GM03348 (cell line): ENCODE results near the gene IL10RA.

Experiments used
- DNase-seq: peaks from one replicate; pipeline ENCODE4 v3.0.0; 2012; ENCODE audit warnings: low spot score

Gene IL10RA

GRCh38 chr11:117992136-117992535 lies 5.9 kb downstream of the IL10RA start:
- DNase-seq = no peak

DNA sequence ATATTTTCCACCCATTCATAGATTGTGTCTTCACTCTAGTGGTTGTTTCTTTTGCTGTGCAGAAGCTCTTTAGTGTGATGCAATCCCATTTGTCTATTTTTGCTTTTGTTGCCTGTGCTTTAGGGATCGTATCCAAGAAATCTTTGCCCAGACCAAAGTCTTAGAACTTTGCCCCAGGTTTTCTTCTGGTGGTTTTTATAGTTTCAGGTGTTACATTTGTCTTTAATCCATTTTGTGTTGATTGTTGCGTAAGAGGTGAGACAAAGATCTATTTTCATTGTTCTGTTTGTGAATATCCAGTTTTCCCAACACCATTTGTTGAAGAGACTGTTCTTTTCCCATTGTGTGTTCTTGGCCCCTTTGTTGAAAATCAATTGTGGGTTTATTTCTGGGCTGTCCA lies 6.4 kb downstream of the IL10RA start:
- DNase-seq = no peak

- DNase-seq = no peak
Measured at GRCh38 chr11:117993988-117994745, 8.0 kb downstream of the IL10RA start.

DNA sequence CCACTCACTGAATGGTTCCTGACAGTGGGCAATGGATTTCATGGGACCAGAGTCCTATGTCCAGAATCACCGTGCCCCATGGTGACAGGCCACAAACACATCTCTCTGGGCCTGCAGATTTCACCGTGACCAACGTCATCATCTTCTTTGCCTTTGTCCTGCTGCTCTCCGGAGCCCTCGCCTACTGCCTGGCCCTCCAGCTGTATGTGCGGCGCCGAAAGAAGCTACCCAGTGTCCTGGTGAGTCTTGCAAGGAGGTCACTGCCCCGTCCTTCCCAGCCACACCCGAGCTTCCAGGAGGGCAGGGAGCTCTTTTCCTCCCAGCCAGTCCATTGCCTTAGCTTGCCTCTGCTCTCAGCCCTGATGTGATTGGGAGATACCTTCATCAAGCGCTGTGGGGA lies 9.3 kb downstream of the IL10RA start:
- no peak for DNase-seq

- no peak for DNase-seq
Measured at GRCh38 chr11:117996058-117996457, 9.9 kb downstream of the IL10RA start.

DNA sequence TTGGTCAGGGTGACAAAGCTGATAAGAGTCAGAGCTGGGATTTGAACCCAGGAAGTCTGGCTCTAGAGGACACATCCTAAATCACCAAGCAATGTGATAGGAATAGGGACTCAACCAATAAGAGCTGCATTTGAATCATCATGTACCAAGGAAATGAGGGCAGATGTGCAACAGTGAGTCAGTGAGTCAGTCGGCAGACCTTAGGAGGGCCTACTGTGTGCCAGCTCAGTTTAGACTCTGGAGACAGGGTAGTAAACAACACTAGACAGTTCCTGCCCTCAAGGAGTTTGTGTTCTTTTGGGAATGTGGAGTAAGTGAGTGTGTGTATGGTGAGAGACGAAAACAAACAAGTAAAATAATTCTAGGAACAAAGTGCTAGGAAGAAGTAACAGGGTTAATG lies 11.2 kb downstream of the IL10RA start:
- DNase-seq = no peak

DNA sequence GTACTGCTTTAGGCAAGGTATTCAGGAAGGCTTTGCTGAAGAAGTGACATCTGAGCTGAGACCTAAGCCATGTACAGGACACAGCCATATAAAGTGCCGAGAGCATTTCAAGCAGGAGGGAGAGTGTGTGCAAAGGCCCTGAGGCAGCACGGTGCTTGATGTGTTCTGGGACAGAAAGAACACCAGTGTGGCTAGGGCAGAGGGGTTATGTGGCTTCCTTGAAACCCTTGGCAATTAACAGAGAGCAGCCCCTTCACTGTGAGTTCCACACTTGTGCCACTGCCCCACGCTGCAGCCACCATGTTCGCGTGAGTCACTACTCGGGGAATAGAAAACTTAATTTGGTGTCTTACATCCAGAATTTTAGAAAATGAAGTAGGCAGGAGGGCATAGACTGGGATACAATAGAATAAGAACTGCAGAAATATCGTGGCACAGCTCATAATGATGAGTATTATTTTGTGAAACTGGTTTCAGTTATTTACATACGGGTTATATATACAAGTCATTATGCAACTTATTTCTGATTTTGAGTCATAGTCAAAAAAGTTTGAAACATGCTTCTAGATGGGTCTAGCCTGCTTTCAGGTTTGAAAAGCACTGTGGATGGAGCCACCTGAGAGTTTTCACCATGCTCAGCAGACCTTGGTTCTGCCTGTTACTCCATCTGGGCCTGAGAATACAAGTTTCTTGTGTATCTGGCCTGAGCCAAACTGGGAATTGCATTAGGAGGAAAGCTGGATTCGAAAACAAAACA lies 11.8 kb downstream of the IL10RA start:
- DNase-seq = no peak

- no peak for DNase-seq
Measured at GRCh38 chr11:117998664-117999353, 12.6 kb downstream of the IL10RA start.

DNA sequence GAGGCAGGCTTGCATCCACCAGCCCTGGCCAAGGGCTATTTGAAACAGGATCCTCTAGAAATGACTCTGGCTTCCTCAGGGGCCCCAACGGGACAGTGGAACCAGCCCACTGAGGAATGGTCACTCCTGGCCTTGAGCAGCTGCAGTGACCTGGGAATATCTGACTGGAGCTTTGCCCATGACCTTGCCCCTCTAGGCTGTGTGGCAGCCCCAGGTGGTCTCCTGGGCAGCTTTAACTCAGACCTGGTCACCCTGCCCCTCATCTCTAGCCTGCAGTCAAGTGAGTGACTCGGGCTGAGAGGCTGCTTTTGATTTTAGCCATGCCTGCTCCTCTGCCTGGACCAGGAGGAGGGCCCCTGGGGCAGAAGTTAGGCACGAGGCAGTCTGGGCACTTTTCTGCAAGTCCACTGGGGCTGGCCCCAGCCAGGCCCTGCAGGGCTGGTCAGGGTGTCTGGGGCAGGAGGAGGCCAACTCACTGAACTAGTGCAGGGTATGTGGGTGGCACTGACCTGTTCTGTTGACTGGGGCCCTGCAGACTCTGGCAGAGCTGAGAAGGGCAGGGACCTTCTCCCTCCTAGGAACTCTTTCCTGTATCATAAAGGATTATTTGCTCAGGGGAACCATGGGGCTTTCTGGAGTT lies 13.3 kb downstream of the IL10RA start:
- no peak for DNase-seq

DNA sequence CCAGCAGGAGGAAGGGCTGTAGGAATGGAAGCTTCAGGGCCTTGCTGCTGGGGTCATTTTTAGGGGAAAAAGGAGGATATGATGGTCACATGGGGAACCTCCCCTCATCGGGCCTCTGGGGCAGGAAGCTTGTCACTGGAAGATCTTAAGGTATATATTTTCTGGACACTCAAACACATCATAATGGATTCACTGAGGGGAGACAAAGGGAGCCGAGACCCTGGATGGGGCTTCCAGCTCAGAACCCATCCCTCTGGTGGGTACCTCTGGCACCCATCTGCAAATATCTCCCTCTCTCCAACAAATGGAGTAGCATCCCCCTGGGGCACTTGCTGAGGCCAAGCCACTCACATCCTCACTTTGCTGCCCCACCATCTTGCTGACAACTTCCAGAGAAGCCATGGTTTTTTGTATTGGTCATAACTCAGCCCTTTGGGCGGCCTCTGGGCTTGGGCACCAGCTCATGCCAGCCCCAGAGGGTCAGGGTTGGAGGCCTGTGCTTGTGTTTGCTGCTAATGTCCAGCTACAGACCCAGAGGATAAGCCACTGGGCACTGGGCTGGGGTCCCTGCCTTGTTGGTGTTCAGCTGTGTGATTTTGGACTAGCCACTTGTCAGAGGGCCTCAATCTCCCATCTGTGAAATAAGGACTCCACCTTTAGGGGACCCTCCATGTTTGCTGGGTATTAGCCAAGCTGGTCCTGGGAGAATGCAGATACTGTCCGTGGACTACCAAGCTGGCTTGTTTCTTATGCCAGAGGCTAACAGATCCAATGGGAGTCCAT lies 14.1 kb downstream of the IL10RA start:
- DNase-seq = no peak

DNA sequence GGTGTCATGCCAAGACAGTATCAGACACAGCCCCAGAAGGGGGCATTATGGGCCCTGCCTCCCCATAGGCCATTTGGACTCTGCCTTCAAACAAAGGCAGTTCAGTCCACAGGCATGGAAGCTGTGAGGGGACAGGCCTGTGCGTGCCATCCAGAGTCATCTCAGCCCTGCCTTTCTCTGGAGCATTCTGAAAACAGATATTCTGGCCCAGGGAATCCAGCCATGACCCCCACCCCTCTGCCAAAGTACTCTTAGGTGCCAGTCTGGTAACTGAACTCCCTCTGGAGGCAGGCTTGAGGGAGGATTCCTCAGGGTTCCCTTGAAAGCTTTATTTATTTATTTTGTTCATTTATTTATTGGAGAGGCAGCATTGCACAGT lies 14.6 kb downstream of the IL10RA start:
- DNase-seq = no peak

GRCh38 chr11:118001494-118001971 lies 15.3 kb downstream of the IL10RA start:
- DNase-seq = no peak

DNA sequence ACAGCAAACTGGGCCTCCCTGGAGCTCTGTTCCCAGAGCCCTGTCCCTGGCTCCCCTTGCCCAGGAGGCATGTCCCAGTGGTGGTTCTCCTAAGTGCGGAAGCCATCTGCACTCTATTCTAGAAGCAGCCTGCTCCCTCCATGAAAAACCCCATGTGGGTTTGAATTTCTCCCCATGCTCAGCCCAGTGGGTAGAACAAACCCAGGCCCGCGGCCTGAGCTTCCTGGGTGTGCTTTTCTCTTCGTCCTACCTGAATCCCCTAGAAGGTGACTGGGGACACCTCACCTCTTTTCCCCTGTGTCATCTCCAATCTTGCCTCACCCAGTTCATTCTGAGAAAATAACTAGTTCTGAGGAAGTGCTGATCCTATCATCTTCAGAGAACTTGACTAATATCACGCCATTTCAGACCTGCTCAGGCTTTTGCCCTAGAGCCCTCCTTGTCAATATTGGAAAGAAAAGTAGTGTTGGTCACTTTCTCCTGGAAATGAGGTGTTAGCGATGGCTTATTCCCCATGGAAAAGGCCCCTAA lies 15.9 kb downstream of the IL10RA start:
- DNase-seq = no peak

DNA sequence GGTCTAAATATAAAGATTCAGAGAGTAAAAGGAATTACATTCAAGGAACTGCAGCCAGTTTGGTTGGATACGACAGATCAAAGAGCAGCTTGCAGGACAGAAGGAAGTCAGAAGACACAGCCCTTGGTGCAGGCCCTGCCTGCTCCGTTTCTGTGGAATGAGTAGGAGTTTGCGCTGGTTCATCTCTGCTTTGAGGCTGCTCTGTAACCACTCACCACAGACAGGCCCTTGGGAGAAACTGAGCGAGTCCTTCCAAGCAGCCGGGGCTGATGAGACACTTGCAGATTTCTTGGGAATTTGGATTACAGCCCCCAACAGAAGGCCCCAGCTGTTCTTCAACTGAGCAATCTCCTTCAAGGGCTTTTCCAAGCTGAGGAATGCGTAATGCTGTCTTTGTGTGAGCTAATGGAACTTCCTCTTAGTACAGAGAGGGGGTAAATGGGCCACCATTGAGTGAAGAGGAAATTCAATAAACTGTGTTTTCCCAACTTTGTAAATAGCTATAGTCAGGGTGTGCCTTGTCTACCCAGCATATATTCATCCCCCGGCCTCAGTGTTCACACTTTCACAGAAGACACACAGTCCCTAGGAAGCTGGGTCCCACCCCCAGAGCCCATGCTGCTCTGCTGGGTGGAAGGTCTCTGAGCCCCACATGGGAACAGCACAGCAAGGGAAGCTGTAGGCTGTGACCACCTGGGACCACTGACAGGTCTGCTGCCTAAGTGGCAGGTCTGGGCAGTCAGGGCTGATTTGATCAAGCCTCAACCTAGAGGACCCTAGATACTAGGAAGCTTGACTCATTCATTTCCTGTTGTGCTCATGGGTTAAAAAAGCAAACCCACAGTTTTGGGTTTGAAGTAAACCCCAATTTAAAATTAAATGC lies 16.6 kb downstream of the IL10RA start:
- no peak for DNase-seq

GRCh38 chr11:118003456-118003855 lies 17.3 kb downstream of the IL10RA start:
- no peak for DNase-seq

GRCh38 chr11:118004543-118005223 lies 18.5 kb downstream of the IL10RA start:
- no peak for DNase-seq

- DNase-seq = no peak
Measured at GRCh38 chr11:118005224-118006152, 19.3 kb downstream of the IL10RA start.

DNA sequence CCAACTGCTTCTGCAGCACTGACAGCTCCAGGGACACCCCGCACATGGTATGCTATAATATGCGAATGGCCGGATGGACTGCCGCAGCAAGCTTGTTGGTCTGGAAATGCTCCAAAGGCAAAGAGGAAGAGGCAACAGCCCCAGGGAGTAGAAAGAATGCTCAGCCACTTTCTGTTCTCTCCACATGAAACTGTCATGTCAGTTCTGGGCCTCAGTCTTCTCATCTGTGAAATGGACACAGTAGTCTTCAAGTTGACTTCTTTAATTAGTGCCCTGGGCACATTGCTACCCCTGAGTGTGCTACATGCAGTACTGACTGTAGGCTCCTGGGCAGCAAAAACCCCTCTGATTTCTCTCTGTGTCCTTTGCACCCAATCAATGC lies 19.9 kb downstream of the IL10RA start:
- DNase-seq = no peak

DNA sequence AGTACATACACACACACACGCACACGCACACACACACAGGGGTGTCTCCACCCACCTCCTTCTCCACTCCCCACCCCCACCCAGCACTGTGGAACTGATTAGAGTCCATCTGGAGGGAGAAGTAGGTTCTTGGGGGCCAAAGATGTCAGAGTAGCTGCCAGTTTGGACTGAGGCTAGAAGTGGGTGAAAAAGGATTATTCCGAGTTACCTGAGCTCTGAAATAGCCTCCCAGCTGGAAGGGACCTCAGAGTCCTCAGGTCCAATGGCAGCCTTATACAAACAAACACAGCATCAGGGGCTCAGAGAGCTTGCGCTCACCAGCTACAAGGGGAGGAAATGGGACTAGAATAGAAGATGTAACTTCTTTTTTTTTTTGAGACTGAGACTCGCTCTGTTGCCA lies 20.8 kb downstream of the IL10RA start:
- no peak for DNase-seq
